H1 (cell line): ENCODE measurements around the gene NID2. TPM values are rescaled to one million over a fixed set of nuclear protein-coding genes. Genes with fewer than 3 reads are reported as not detected.

Source experiments
- ASH2L ChIP-seq: fragments of 200-600, 300-600 bp; sonication (generic); IDR thresholded peaks from one replicate; pipeline ENCODE4 v1.7.1; 2017; ENCODE audit warnings: low read length
- KDM1A ChIP-seq: fragments of 200-600, 300-600 bp; sonication (generic); IDR thresholded peaks from 2 replicates; pipeline ENCODE4 v1.7.1; 2016; ENCODE audit warnings: mild to moderate bottlenecking, low read length, borderline replicate concordance
- NANOG ChIP-seq: IDR thresholded peaks from 2 replicates; pipeline ENCODE4 v1.6.1; 2011; ENCODE audit warnings: low read length, low read depth, mild to moderate bottlenecking, inconsistent platforms; ENCODE audit not compliant: insufficient read depth, poor library complexity, severe bottlenecking
- RAD21 ChIP-seq, 2 experiments: IDR thresholded peaks in 1 of 2; conservative IDR thresholded peaks in 1 of 2; 2 replicates each; pipeline ENCODE4 v1.6.1; 2011; ENCODE audit warnings: low read depth in 2 of 2, low read length in 2 of 2, improper control_type of control experiment in 1 of 2, inconsistent platforms in 1 of 2, mild to moderate bottlenecking in 1 of 2, moderate library complexity in 1 of 2
- SAP30 ChIP-seq: fragments of 300-600 bp; sonication (generic); IDR thresholded peaks from 2 replicates; pipeline ENCODE4 v1.7.1; 2012; ENCODE audit warnings: low read length, moderate library complexity, mild to moderate bottlenecking, inconsistent platforms; ENCODE audit not compliant: insufficient read depth, insufficient replicate concordance
- YY1 ChIP-seq: IDR thresholded peaks from 2 replicates; pipeline ENCODE4 v1.6.1; 2011; ENCODE audit warnings: low read depth, mild to moderate bottlenecking, low read length
- polyA plus RNA-seq, 7 experiments: library from polyadenylated mRNA; depleted of rRNA in 3 of 7; stranded (reverse) in 5 of 7; unstranded in 2 of 7; fragments of >200 nt in 5 of 7; fragments of 200-250 nt in 2 of 7; gene quantifications; 1 replicate in 5 of 7; 2 replicates in 1 of 7; 4 replicates in 1 of 7; pipeline versions ENCODE4 v1.2.1 to v1.2.3, GENCODE V29; 2011 to 2013; ENCODE audit warnings: missing spikeins in 2 of 7, mixed read lengths in 2 of 7
- total RNA-seq: library from RNA; stranded (reverse); fragmentation: NEBNext Ultra II Directional; extraction: Animal tissue kit (Norgen Biotek cat#: 25700); gene quantifications from 2 replicates; pipeline ENCODE4 v1.2.1, GENCODE V29; 2021

The NID2 gene
- total and polyA plus RNA-seq, 2 of the 8 experiments (the other 6 are each of a cell fraction or from before 2014, with no cell fraction given) = 6.1 to 12.6 TPM

- no peak for TF ChIP-seq ASH2L
- no peak for TF ChIP-seq YY1
- no peak for TF ChIP-seq SAP30
- no peak for TF ChIP-seq RAD21 (IDR thresholded peaks at IDR 0.05 in 1 of 2, conservative IDR thresholded peaks at IDR 0.05 in 1 of 2; ENCODE audit: low read depth in 2 of 2, low read length in 2 of 2)
- TF ChIP-seq KDM1A = no peak
- TF ChIP-seq NANOG = no peak
Measured at GRCh38 chr14:52108823-52109222, 40.0 kb upstream of the NID2 start (continued).
